A549 (cell line): Measurements from ENCODE around the gene FMO5. TPM values are rescaled to one million over a fixed set of nuclear protein-coding genes. Genes with fewer than 3 reads are reported as not detected.

Experiments
- ATAC-seq, 2 experiments: fragments of 200-7000 bp in 1 of 2; fragments of >200 bp in 1 of 2; cut with Nextera tagmentation in 1 of 2; cut with Tn5 transposase in 1 of 2; 3 replicates each; pipeline versions ENCODE4 v1.8.0 to v1.9.1; 2018 to 2020; ENCODE audit warnings: mild to moderate bottlenecking in 1 of 2, moderate library complexity in 1 of 2
- CTCF ChIA-PET: fragments of 300-600 bp; sonication (Branson Sonifier 250); formaldehyde crosslinking; extraction: SDS; loops from one replicate; lab custom pipeline; 2021; ENCODE audit warnings: antibody characterized with exemption, inconsistent platforms; lab: Yijun Ruan, JAX
- POLR2A ChIA-PET: fragments of 350-600 bp; formaldehyde crosslinking; extraction: SDS; loops from one replicate; lab custom pipeline; 2021; ENCODE audit warnings: antibody characterized with exemption, inconsistent platforms; lab: Yijun Ruan, JAX
- DNase-seq, 2 experiments: peaks; one replicate each; pipeline versions ENCODE4 v3.0.0 to v3.0.0-alpha.2; 2011 to 2016; ENCODE audit warnings: low read depth in 1 of 2, low spot score in 1 of 2
- FAIRE-seq: peaks from 2 replicates; lab custom pipeline; 2011; peaks lifted over from hg19 to GRCh38; lab: Jason Lieb, UNC
- H3K27ac ChIP-seq, 2 experiments: fragments of >200 bp; sonication (Bioruptor Twin); formaldehyde crosslinking; 3 replicates each; pipeline ENCODE4 v1.5.1; 2016 to 2017
- H3K4me1 ChIP-seq: fragments of >200 bp; sonication (Bioruptor Twin); formaldehyde crosslinking; 3 replicates; pipeline ENCODE4 v1.6.1; 2016
- H3K4me2 ChIP-seq: fragments of >200 bp; sonication (Bioruptor Twin); formaldehyde crosslinking; 3 replicates; pipeline ENCODE4 v1.6.1; 2016
- H3K4me3 ChIP-seq: fragments of >200 bp; sonication (Bioruptor Twin); formaldehyde crosslinking; 3 replicates; pipeline ENCODE4 v1.5.1; 2016
- H3K9me3 ChIP-seq: fragments of >200 bp; sonication (Bioruptor Twin); formaldehyde crosslinking; 3 replicates; pipeline ENCODE4 v1.6.1; 2016
- BHLHE40 ChIP-seq: IDR thresholded peaks from 2 replicates; pipeline ENCODE4 v1.6.1; 2012; ENCODE audit warnings: low read depth, low read length, inconsistent platforms
- CBX8 ChIP-seq: fragments of 200-600 bp; sonication (generic); IDR thresholded peaks from 2 replicates; pipeline ENCODE4 v1.6.1; 2016
- EHF ChIP-seq: fragments of 250-450 bp; sonication (Bioruptor Pico); IDR thresholded peaks from 2 replicates; pipeline ENCODE4 v1.5.0; 2020; ENCODE audit warnings: mild to moderate bottlenecking
- EHMT2 ChIP-seq: fragments of 200-600 bp; sonication (generic); IDR thresholded peaks from 2 replicates; pipeline ENCODE4 v1.6.1; 2016; ENCODE audit warnings: antibody characterized with exemption, low read depth, mild to moderate bottlenecking, moderate library complexity
- FOSL2 ChIP-seq, 2 experiments: fragments of 450-650 bp in 1 of 2; fragments of >200 bp in 1 of 2; sonication (Bioruptor Twin) in 1 of 2; formaldehyde crosslinking; IDR thresholded peaks; 2 replicates each; pipeline versions ENCODE4 v1.5.0 to v1.6.1; 2016 to 2020; ENCODE audit warnings: mild to moderate bottlenecking in 1 of 2, moderate library complexity in 1 of 2
- FOXS1 ChIP-seq: fragments of 250-450 bp; sonication (Bioruptor Pico); IDR thresholded peaks from 2 replicates; pipeline ENCODE4 v1.5.0; 2020; ENCODE audit warnings: mild to moderate bottlenecking, moderate library complexity
- HMGXB4 ChIP-seq: fragments of 250-450 bp; sonication (Bioruptor Pico); IDR thresholded peaks from 2 replicates; pipeline ENCODE4 v1.5.0; 2021; ENCODE audit warnings: mild to moderate bottlenecking, moderate library complexity, borderline replicate concordance
- HOXB5 ChIP-seq: fragments of 250-450 bp; sonication (Bioruptor Pico); IDR thresholded peaks from 2 replicates; pipeline ENCODE4 v1.5.0; 2020; ENCODE audit warnings: mild to moderate bottlenecking, moderate library complexity
- JUN ChIP-seq, 2 experiments: fragments of >200 bp; sonication (Bioruptor Twin); formaldehyde crosslinking; IDR thresholded peaks; 2 replicates in 1 of 2; 3 replicates in 1 of 2; pipeline ENCODE4 v1.6.1; 2016 to 2017
- JUNB ChIP-seq: fragments of >200 bp; sonication (Bioruptor Twin); formaldehyde crosslinking; IDR thresholded peaks from 2 replicates; pipeline ENCODE4 v1.6.1; 2016
- KDM1A ChIP-seq: fragments of 200-600 bp; sonication (generic); IDR thresholded peaks from 2 replicates; pipeline ENCODE4 v1.6.1; 2016; ENCODE audit warnings: low read depth, mild to moderate bottlenecking
- MAZ ChIP-seq: fragments of 150-350 bp; IDR thresholded peaks from 2 replicates; pipeline ENCODE4 v1.6.1; 2014; ENCODE audit warnings: antibody characterized with exemption, low read depth, low read length, borderline replicate concordance
- POLR2AphosphoS2 ChIP-seq: conservative IDR thresholded peaks from 2 replicates; pipeline ENCODE4 v1.6.1; 2012; ENCODE audit warnings: low read length, improper control_type of control experiment, inconsistent platforms
- RAD21 ChIP-seq, 2 experiments: fragments of >200 bp in 1 of 2; sonication (Bioruptor Twin) in 1 of 2; formaldehyde crosslinking in 1 of 2; IDR thresholded peaks in 1 of 2; conservative IDR thresholded peaks in 1 of 2; 2 replicates in 1 of 2; 3 replicates in 1 of 2; pipeline ENCODE4 v1.6.1; 2012 to 2018; ENCODE audit warnings: inconsistent platforms in 1 of 2
- RARB ChIP-seq: fragments of 250-450 bp; sonication (Bioruptor Pico); IDR thresholded peaks from 2 replicates; pipeline ENCODE4 v1.8.0; 2021; ENCODE audit warnings: mild to moderate bottlenecking, moderate library complexity
- RNF2 ChIP-seq: fragments of 200-600 bp; sonication (generic); IDR thresholded peaks from 2 replicates; pipeline ENCODE4 v1.6.1; 2016; ENCODE audit warnings: low read depth, mild to moderate bottlenecking, antibody characterized with exemption, moderate library complexity, borderline replicate concordance
- TFCP2L1 ChIP-seq: fragments of 250-450 bp; sonication (Bioruptor Pico); IDR thresholded peaks from 2 replicates; pipeline ENCODE4 v1.5.0; 2021; ENCODE audit warnings: mild to moderate bottlenecking
- ZNF302 ChIP-seq: fragments of 250-450 bp; sonication (Bioruptor Pico); IDR thresholded peaks from 2 replicates; pipeline ENCODE4 v1.9.0; 2021; ENCODE audit warnings: inconsistent platforms, mild to moderate bottlenecking, moderate library complexity
- WGBS: methylation state at CpG from one replicate; pipeline ENCODE4 v1.1.6; 2017; ENCODE audit errors: missing lambda C conversion rate; 5-methylcytosine and 5-hydroxymethylcytosine counted together
- polyA plus RNA-seq, 4 experiments: library from polyadenylated mRNA; depleted of rRNA in 3 of 4; stranded (reverse); fragments of >200 nt; fragmentation: RNase III in 1 of 4; extraction: RNeasy Plus Mini Kit Qiagen cat#74134 plus additional on column Dnase treatment in 1 of 4; gene quantifications; 2 replicates in 3 of 4; 3 replicates in 1 of 4; pipeline ENCODE4 v1.2.3, GENCODE V29; 2011 to 2017
- TF ChIP-seq, protein P1 (sequence below): fragments of 200-600 bp; sonication (generic); IDR thresholded peaks from 2 replicates; pipeline ENCODE4 v1.6.1; 2016; ENCODE audit warnings: antibody characterized with exemption, mild to moderate bottlenecking, moderate library complexity
- TF ChIP-seq, protein P2 (sequence below): IDR thresholded peaks from 2 replicates; pipeline ENCODE4 v1.6.1; 2012
- TF ChIP-seq, protein P3 (sequence below): fragments of >200 bp; sonication (Bioruptor Twin); formaldehyde crosslinking; IDR thresholded peaks from 3 replicates; pipeline ENCODE4 v1.6.1; 2016

Gene FMO5
- polyA plus RNA-seq, 2 of the 4 experiments (the other 2 are of a cell fraction), result 0.37 to 3.4 TPM

GRCh38 chr1:147238925-147239820 is 14.0 kb upstream of the FMO5 start (continued):
- TF ChIP-seq, protein P1, sequence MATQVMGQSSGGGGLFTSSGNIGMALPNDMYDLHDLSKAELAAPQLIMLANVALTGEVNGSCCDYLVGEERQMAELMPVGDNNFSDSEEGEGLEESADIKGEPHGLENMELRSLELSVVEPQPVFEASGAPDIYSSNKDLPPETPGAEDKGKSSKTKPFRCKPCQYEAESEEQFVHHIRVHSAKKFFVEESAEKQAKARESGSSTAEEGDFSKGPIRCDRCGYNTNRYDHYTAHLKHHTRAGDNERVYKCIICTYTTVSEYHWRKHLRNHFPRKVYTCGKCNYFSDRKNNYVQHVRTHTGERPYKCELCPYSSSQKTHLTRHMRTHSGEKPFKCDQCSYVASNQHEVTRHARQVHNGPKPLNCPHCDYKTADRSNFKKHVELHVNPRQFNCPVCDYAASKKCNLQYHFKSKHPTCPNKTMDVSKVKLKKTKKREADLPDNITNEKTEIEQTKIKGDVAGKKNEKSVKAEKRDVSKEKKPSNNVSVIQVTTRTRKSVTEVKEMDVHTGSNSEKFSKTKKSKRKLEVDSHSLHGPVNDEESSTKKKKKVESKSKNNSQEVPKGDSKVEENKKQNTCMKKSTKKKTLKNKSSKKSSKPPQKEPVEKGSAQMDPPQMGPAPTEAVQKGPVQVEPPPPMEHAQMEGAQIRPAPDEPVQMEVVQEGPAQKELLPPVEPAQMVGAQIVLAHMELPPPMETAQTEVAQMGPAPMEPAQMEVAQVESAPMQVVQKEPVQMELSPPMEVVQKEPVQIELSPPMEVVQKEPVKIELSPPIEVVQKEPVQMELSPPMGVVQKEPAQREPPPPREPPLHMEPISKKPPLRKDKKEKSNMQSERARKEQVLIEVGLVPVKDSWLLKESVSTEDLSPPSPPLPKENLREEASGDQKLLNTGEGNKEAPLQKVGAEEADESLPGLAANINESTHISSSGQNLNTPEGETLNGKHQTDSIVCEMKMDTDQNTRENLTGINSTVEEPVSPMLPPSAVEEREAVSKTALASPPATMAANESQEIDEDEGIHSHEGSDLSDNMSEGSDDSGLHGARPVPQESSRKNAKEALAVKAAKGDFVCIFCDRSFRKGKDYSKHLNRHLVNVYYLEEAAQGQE, result no peak

GRCh38 chr1:147238053-147238902 is 13.1 kb upstream of the FMO5 start:
- DNase-seq, result peak; percentile 42 to 65
- no peak for ATAC-seq
- H3K9me3 ChIP-seq, result no peaks in the 10 kb centered on the region
- 4% methylated on average over 3 of the region's 3 CpGs for WGBS
- H3K4me3 ChIP-seq, result no peak overlapping the region
- H3K27ac ChIP-seq, result peak overlapping the region; percentile 58 to 67
- no peak for FAIRE-seq
- CTCF ChIA-PET, result interaction anchor here (0.6 to 2.6 kb wide), 3 partner anchors 13 to 98 kb away, joined by 3 to 12 read pairs (median 8); partner anchors contain the start of gene FMO5
- TF ChIP-seq KDM1A (no peak), CBX8 (no peak), JUNB (0 out of 2 replicates have a peak, but pooled peaks have one; percentile 30), FOSL2 (IDR thresholded peaks at IDR 0.05) (no peak), FOSL2 (CRISPR knock-in tag; IDR thresholded peaks at IDR 0.05) (peak; percentile 67), RNF2 (no peak), EHF (CRISPR knock-in tag) (no peak), FOXS1 (CRISPR knock-in tag) (no peak), ZNF302 (CRISPR knock-in tag) (no peak), JUN (IDR thresholded peaks at IDR 0.05) (0 out of 5 replicates have a peak, but pooled peaks of 1 of the 2 experiments have one; percentile 24)
- H3K4me2 ChIP-seq, result peak overlapping the region; percentile 67
- peaks cover 41% of the 10 kb centered on the region for H3K4me1 ChIP-seq
- POLR2A ChIA-PET, result interaction anchor here (1.0 kb wide), 1 partner anchor 154 kb away, joined by 4 read pairs; no protein-coding TSS in a partner anchor

DNA sequence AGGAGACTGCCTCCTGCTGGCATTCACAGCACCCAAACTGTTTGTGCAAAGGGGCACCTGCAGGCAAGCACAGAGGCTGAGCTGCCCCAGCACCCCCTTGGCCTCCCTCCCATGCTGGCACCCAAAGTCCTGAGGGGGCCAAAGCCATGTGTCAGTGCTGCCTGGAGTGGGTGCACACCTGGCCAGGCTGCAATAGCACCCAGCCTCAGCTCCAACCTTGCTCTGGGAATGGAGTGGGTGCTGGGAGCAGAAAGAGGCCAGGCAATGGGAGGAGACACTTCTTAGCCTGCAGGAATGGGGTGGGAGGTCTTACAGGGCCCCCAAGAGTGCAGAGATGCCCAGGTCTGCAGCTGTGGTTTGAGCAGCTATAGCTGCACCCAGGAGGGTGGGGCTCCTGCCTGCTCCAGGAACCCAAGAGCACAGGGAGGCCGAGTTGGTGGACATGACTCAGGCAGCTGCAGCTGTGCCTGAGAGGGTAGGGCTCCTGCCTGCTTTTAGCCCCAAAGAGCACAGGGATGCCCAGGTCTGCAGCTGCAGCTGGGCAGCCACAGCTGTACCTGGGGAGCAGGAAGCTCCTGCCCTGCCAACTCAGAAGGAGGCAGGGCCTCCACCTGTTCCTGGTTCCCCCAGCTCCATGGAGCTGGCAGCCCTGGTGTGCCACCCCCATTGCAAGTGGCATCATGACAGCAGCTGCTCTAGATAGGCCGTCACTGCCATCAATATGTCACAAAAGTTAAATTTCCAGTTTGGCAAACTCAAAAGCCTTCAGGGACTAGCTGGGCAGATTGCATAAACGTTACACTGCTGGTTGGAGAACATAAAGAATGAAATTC is 12.0 kb upstream of the FMO5 start:
- peak; percentile 54 to 64; a peak in 5 of 6 replicates for ATAC-seq
- TF ChIP-seq POLR2AphosphoS2 (no peak), TFCP2L1 (CRISPR knock-in tag) (no peak), HOXB5 (CRISPR knock-in tag) (no peak), ZNF302 (CRISPR knock-in tag) (no peak), RARB (no peak), RAD21 (conservative IDR thresholded peaks at IDR 0.05 in 1 of 2, IDR thresholded peaks at IDR 0.05 in 1 of 2) (no peak), KDM1A (no peak), JUN (IDR thresholded peaks at IDR 0.05) (no peak), BHLHE40 (no peak), EHMT2 (no peak), MAZ (no peak), HMGXB4 (CRISPR knock-in tag) (no peak)
- TF ChIP-seq, protein P2, sequence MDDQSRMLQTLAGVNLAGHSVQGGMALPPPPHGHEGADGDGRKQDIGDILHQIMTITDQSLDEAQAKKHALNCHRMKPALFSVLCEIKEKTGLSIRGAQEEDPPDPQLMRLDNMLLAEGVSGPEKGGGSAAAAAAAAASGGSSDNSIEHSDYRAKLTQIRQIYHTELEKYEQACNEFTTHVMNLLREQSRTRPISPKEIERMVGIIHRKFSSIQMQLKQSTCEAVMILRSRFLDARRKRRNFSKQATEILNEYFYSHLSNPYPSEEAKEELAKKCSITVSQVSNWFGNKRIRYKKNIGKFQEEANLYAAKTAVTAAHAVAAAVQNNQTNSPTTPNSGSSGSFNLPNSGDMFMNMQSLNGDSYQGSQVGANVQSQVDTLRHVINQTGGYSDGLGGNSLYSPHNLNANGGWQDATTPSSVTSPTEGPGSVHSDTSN, result no peak
- TF ChIP-seq, protein P3, sequence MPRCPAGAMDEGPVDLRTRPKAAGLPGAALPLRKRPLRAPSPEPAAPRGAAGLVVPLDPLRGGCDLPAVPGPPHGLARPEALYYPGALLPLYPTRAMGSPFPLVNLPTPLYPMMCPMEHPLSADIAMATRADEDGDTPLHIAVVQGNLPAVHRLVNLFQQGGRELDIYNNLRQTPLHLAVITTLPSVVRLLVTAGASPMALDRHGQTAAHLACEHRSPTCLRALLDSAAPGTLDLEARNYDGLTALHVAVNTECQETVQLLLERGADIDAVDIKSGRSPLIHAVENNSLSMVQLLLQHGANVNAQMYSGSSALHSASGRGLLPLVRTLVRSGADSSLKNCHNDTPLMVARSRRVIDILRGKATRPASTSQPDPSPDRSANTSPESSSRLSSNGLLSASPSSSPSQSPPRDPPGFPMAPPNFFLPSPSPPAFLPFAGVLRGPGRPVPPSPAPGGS, result no peak

More for the DNA sequence above, 12.0 kb upstream of the FMO5 start:
- peaks cover 41% of the 10 kb centered on the region for H3K4me1 ChIP-seq
- H3K4me3 ChIP-seq, result no peak overlapping the region
- WGBS, result 23% methylated on average over 3 of the region's 3 CpGs
- peak overlapping the region; percentile 58 to 67 for H3K27ac ChIP-seq
- peak overlapping the region; percentile 67 for H3K4me2 ChIP-seq
- H3K9me3 ChIP-seq, result no peaks in the 10 kb centered on the region
- CTCF ChIA-PET, result interaction anchor here (0.6 to 2.6 kb wide), 4 partner anchors 12 to 70 kb away, joined by 3 to 12 read pairs (median 6); partner anchors contain the start of genes FMO5 and PRKAB2
- no peak for DNase-seq
- POLR2A ChIA-PET, result interaction anchor here (1.0 kb wide), 1 partner anchor 153 kb away, joined by 4 read pairs; no protein-coding TSS in a partner anchor
- FAIRE-seq, result no peak
